ENCODE results near the gene PHAF1. TPM values are rescaled to one million over a fixed set of nuclear protein-coding genes. Genes with fewer than 3 reads are reported as not detected.

The PHAF1 gene
- total and polyA plus RNA-seq, 9 of the 15 experiments (the other 6 are each of a cell fraction or from before 2014, with no cell fraction given): 5.1 to 25.4 (median 13.8) TPM

DNA sequence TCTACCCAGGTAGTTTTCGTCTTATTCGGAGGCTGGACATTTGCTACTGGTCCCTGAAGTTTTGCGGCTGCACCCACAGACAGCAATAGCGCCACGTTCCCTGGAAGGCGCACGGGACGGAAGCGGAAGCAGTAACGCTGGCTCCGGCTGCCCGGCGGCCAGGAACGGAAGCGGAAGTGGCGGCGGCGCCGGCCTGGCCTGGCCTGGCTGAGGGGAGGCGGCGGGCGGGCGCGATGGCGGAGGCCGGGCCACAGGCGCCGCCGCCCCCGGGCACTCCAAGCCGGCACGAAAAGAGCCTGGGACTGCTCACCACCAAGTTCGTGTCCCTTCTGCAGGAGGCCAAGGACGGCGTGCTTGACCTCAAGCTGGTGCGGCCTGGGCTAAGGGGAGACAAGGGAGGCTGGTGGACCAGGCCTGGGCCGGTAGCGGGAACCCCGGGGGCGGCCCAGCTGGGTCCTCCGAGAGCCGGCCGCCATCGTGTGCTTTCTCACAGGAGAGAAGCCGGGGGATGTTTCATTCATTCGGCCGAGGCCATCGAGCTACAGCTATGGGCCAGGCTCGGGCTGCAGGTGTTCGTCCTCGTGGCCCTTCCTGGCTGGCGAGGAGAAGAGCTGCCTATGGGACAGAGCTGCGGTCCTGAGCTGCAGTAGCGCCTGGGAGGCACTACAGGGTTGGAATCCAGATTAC is 82.4 kb downstream of the PHAF1 start, which contains the start of gene E2F4 (continued):
- no peak for TF ChIP-seq POU5F1 (IDR thresholded peaks at IDR 0.05; ENCODE audit: borderline replicate concordance, low read depth, low read length, partially characterized antibody)
- no peak for TF ChIP-seq ZNF696 (CRISPR knock-in tag; conservative IDR thresholded peaks at IDR 0.05)
- TF ChIP-seq PCBP1 (IDR thresholded peaks at IDR 0.05; ENCODE audit: low read depth, low read length, poor library complexity, severe bottlenecking): no peak
- no peak for TF ChIP-seq ZKSCAN8 (CRISPR knock-in tag; IDR thresholded peaks at IDR 0.05)
- no peak for TF ChIP-seq FOXK1 (CRISPR knock-in tag; IDR thresholded peaks at IDR 0.05; ENCODE audit: borderline replicate concordance)
- TF ChIP-seq, protein P1, sequence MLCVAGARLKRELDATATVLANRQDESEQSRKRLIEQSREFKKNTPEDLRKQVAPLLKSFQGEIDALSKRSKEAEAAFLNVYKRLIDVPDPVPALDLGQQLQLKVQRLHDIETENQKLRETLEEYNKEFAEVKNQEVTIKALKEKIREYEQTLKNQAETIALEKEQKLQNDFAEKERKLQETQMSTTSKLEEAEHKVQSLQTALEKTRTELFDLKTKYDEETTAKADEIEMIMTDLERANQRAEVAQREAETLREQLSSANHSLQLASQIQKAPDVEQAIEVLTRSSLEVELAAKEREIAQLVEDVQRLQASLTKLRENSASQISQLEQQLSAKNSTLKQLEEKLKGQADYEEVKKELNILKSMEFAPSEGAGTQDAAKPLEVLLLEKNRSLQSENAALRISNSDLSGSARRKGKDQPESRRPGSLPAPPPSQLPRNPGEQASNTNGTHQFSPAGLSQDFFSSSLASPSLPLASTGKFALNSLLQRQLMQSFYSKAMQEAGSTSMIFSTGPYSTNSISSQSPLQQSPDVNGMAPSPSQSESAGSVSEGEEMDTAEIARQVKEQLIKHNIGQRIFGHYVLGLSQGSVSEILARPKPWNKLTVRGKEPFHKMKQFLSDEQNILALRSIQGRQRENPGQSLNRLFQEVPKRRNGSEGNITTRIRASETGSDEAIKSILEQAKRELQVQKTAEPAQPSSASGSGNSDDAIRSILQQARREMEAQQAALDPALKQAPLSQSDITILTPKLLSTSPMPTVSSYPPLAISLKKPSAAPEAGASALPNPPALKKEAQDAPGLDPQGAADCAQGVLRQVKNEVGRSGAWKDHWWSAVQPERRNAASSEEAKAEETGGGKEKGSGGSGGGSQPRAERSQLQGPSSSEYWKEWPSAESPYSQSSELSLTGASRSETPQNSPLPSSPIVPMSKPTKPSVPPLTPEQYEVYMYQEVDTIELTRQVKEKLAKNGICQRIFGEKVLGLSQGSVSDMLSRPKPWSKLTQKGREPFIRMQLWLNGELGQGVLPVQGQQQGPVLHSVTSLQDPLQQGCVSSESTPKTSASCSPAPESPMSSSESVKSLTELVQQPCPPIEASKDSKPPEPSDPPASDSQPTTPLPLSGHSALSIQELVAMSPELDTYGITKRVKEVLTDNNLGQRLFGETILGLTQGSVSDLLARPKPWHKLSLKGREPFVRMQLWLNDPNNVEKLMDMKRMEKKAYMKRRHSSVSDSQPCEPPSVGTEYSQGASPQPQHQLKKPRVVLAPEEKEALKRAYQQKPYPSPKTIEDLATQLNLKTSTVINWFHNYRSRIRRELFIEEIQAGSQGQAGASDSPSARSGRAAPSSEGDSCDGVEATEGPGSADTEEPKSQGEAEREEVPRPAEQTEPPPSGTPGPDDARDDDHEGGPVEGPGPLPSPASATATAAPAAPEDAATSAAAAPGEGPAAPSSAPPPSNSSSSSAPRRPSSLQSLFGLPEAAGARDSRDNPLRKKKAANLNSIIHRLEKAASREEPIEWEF (CRISPR knock-in tag; IDR thresholded peaks at IDR 0.05): no peak
- TF ChIP-seq TSC22D4 (tag; IDR thresholded peaks at IDR 0.05): no peak
- TF ChIP-seq SIRT6 (IDR thresholded peaks at IDR 0.05; ENCODE audit: low read depth, low read length): no peak
- TF ChIP-seq, protein P2, sequence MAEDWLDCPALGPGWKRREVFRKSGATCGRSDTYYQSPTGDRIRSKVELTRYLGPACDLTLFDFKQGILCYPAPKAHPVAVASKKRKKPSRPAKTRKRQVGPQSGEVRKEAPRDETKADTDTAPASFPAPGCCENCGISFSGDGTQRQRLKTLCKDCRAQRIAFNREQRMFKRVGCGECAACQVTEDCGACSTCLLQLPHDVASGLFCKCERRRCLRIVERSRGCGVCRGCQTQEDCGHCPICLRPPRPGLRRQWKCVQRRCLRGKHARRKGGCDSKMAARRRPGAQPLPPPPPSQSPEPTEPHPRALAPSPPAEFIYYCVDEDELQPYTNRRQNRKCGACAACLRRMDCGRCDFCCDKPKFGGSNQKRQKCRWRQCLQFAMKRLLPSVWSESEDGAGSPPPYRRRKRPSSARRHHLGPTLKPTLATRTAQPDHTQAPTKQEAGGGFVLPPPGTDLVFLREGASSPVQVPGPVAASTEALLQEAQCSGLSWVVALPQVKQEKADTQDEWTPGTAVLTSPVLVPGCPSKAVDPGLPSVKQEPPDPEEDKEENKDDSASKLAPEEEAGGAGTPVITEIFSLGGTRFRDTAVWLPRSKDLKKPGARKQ (CRISPR knock-in tag; IDR thresholded peaks at IDR 0.05): no peak
- TF ChIP-seq NCOR1 (IDR thresholded peaks at IDR 0.05): no peak
- TF ChIP-seq RFX5 (IDR thresholded peaks at IDR 0.05; ENCODE audit: low read depth, low read length): no peak
- no peak; the same call in 1 of the 2 replicates for TF ChIP-seq ZBTB17 (CRISPR knock-in tag; IDR thresholded peaks at IDR 0.05)
- TF ChIP-seq ZNF589 (CRISPR knock-in tag; IDR thresholded peaks at IDR 0.05; ENCODE audit: low read depth): no peak
- TF ChIP-seq CREM (IDR thresholded peaks at IDR 0.05; ENCODE audit: low read depth): peak; percentile 83
- no peak for TF ChIP-seq SREBF1 (IDR thresholded peaks at IDR 0.05; ENCODE audit: borderline replicate concordance, low read depth, low read length)
- no peak for TF ChIP-seq ZBED1 (IDR thresholded peaks at IDR 0.05)
- no peak for TF ChIP-seq BRD9 (IDR thresholded peaks at IDR 0.05; ENCODE audit: low read depth, partially characterized antibody)
- peak; percentile 98 for TF ChIP-seq GABPA (tag; conservative IDR thresholded peaks at IDR 0.05; ENCODE audit: low read depth)
- TF ChIP-seq NCOA1 (IDR thresholded peaks at IDR 0.05; ENCODE audit: low read depth): no peak
- no peak for TF ChIP-seq DPF2 (IDR thresholded peaks at IDR 0.05)
- TF ChIP-seq ILK (tag; IDR thresholded peaks at IDR 0.05; ENCODE audit: borderline replicate concordance, low read depth): no peak
- TF ChIP-seq, protein P3, sequence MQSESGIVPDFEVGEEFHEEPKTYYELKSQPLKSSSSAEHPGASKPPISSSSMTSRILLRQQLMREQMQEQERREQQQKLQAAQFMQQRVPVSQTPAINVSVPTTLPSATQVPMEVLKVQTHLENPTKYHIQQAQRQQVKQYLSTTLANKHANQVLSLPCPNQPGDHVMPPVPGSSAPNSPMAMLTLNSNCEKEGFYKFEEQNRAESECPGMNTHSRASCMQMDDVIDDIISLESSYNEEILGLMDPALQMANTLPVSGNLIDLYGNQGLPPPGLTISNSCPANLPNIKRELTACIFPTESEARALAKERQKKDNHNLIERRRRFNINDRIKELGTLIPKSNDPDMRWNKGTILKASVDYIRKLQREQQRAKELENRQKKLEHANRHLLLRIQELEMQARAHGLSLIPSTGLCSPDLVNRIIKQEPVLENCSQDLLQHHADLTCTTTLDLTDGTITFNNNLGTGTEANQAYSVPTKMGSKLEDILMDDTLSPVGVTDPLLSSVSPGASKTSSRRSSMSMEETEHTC (IDR thresholded peaks at IDR 0.05): no peak

All from K562 (cell line).